ENCODE data around the gene CNOT10. TPM values are rescaled to one million over a fixed set of nuclear protein-coding genes. Genes with fewer than 3 reads are reported as not detected.

Gene CNOT10
- total and polyA plus RNA-seq, 8 donors: 10.7 to 436 (median 20.5) TPM

- WGBS, 5 donors: 84 to 100% (median 92%) methylated on average over 2 of the region's 2 CpGs
- intact Hi-C loops (cut with DNase I; ENCODE audit: low total_unique reads): no loop called here
- TF ChIP-seq POLR2AphosphoS5 (IDR thresholded peaks at IDR 0.05) (no peak), EP300 (IDR thresholded peaks at IDR 0.05) (no peak), POLR2A (IDR thresholded peaks at IDR 0.05) (no peak), CTCF (IDR thresholded peaks at IDR 0.05) (no peak)
Measured at GRCh38 chr3:32675164-32675563, 9.8 kb upstream of the CNOT10 start.

GRCh38 chr3:32675650-32676049 lies 9.3 kb upstream of the CNOT10 start:
- H3K9me3 ChIP-seq: no peaks in the 10 kb centered on the region
- 58 to 78% (median 64%) methylated on average over 1 of the region's 1 CpG for WGBS, 5 donors
- no peaks in the 10 kb centered on the region for H3K27me3 ChIP-seq
- no peak for DNase-seq
- TF ChIP-seq CTCF (IDR thresholded peaks at IDR 0.05) (no peak), EP300 (IDR thresholded peaks at IDR 0.05) (no peak)
- H3K4me3 ChIP-seq: no peak overlapping the region
- H3K36me3 ChIP-seq: no peaks in the 10 kb centered on the region
- intact Hi-C loops (cut with DNase I; ENCODE audit: low total_unique reads): no loop called here
- H3K27ac ChIP-seq: no peak overlapping the region
- no peaks in the 10 kb centered on the region for H3K4me1 ChIP-seq

More at GRCh38 chr3:32675164-32675563, 9.8 kb upstream of the CNOT10 start:
- no peak overlapping the region for H3K4me3 ChIP-seq
- no peak overlapping the region for H3K27ac ChIP-seq
- no peaks in the 10 kb centered on the region for H3K36me3 ChIP-seq
- H3K27me3 ChIP-seq: no peaks in the 10 kb centered on the region
- no peaks in the 10 kb centered on the region for H3K4me1 ChIP-seq
- DNase-seq: no peak
- no peaks in the 10 kb centered on the region for H3K9me3 ChIP-seq

GRCh38 chr3:32681811-32682210 lies 3.2 kb upstream of the CNOT10 start:
- DNase-seq: no peak
- Histone ChIP-seq H3K36me3 (no peaks in the 10 kb centered on the region), H3K4me1 (peaks cover 16 to 21% (median 18%) of the 10 kb centered on the region in 4 donors), H3K9me3 (no peaks in the 10 kb centered on the region), H3K4me3 (no peak overlapping the region), H3K27me3 (no peaks in the 10 kb centered on the region), H3K27ac (no peak overlapping the region)
- WGBS, 5 donors: 73 to 83% (median 80%) methylated on average over 4 of the region's 4 CpGs
- TF ChIP-seq POLR2AphosphoS5 (IDR thresholded peaks at IDR 0.05): no peak
- intact Hi-C loops (cut with DNase I; ENCODE audit: low total_unique reads): no loop called here

GRCh38 chr3:32684029-32684799 lies 774 bp upstream of the CNOT10 start:
- H3K27me3 ChIP-seq: no peaks in the 10 kb centered on the region
- no peak for DNase-seq
- peaks cover 0 to 10% (median 0%) of the 10 kb centered on the region in 4 donors for H3K36me3 ChIP-seq
- no peak for TF ChIP-seq EP300 (IDR thresholded peaks at IDR 0.05)
- TF ChIP-seq POLR2A (IDR thresholded peaks at IDR 0.05): no peak
- no peak for TF ChIP-seq CTCF (IDR thresholded peaks at IDR 0.05)
- peak overlapping the region in 4 of 5 donors; percentile 87 to 93 (median 89) for H3K27ac ChIP-seq
- WGBS, 5 donors: 26 to 42% (median 30%) methylated on average over 4 of the region's 4 CpGs
- intact Hi-C loops (cut with DNase I; ENCODE audit: low total_unique reads): no loop called here
- H3K4me3 ChIP-seq: peak overlapping the region; percentile 65 to 97 (median 82)
- H3K4me1 ChIP-seq: peaks cover 16 to 33% (median 25%) of the 10 kb centered on the region in 4 donors
- H3K9me3 ChIP-seq: no peaks in the 10 kb centered on the region
